Hepatocyte (in vitro differentiated cells): ENCODE measurements around the gene TBC1D12.

ENCODE experiments used
- CTCF ChIP-seq: fragments of 200-600 bp; sonication (generic); IDR thresholded peaks from 2 replicates; pipeline ENCODE4 v1.5.1; 2016; ENCODE audit warnings: antibody characterized with exemption, mild to moderate bottlenecking; ENCODE audit not compliant: poor library complexity
- EZH2phosphoT487 ChIP-seq: fragments of 200-600 bp; sonication (generic); IDR thresholded peaks from one replicate; pipeline ENCODE4 v1.6.1; 2018; ENCODE audit warnings: antibody characterized with exemption, mild to moderate bottlenecking, low read depth, moderate library complexity; ENCODE audit not compliant: unreplicated experiment, severe bottlenecking

GRCh38 chr10:94420998-94421528 lies 18.7 kb downstream of the TBC1D12 start:
- no peak for TF ChIP-seq CTCF
- TF ChIP-seq EZH2phosphoT487, result no peak
